GM21723 (cell line): ENCODE data around the gene ZNF831.

Experiments used
- ATAC-seq: cut with Tn5 transposase; IDR thresholded peaks from one replicate; pipeline ENCODE4 v1.9.1; 2021; ENCODE audit warnings: mild to moderate bottlenecking, moderate library complexity; ENCODE audit not compliant: unreplicated experiment

ZNF831 gene

GRCh38 chr20:59295531-59295930, 131.9 kb downstream of the ZNF831 start:
- no peak for ATAC-seq

- ATAC-seq: no peak
Observed at GRCh38 chr20:59297686-59298085, 134.1 kb downstream of the ZNF831 start.

- no peak for ATAC-seq
Observed at GRCh38 chr20:59299945-59300332, 136.3 kb downstream of the ZNF831 start.

- no peak for ATAC-seq
Observed at GRCh38 chr20:59300333-59301081, 136.9 kb downstream of the ZNF831 start, which contains the start of gene EDN3. Gene EDN3, plus strand, starts transcription at chr20:59300611. Its CDS starts 202 bp downstream, at chr20:59300813.

GRCh38 chr20:59301343-59302007, 137.9 kb downstream of the ZNF831 start:
- no peak for ATAC-seq

- no peak for ATAC-seq
Observed at GRCh38 chr20:59305908-59306655, 142.5 kb downstream of the ZNF831 start.

- ATAC-seq: no peak
Observed at GRCh38 chr20:59307270-59307669, 143.6 kb downstream of the ZNF831 start.
